ENCODE results near the gene LONP2. TPM values are rescaled to one million over a fixed set of nuclear protein-coding genes. Genes with fewer than 3 reads are reported as not detected.

Gene LONP2
- polyA plus RNA-seq, 1 donor from 2014 or later, result 38.6 TPM

GRCh38 chr16:48269011-48269410 is 24.9 kb downstream of the LONP2 start:
- Histone ChIP-seq H3K27me3 (ENCODE audit: insufficient read depth, low read depth, low read length) (no peaks in the 10 kb centered on the region), H2AFZ (ENCODE audit: low read depth, low read length) (no peak overlapping the region), H4K20me1 (ENCODE audit: insufficient read depth) (no peaks in the 10 kb centered on the region), H3K79me2 (replicated peaks; ENCODE audit: insufficient read depth, low read length) (no peaks in the 10 kb centered on the region), H3K4me2 (ENCODE audit: low read length) (no peak overlapping the region), H3K9ac (ENCODE audit: low read length) (no peak overlapping the region), H3F3A (ENCODE audit: insufficient read depth, low read length, poor library complexity, severe bottlenecking) (no peaks in the 10 kb centered on the region), H3K4me3 (ENCODE audit: low read length) (no peak overlapping the region), H3K9me2 (ENCODE audit: insufficient read depth, low read length) (no peaks in the 10 kb centered on the region), H3K9me3 (ENCODE audit: low read length) (no peaks in the 10 kb centered on the region), H3K36me3 (ENCODE audit: insufficient read depth, low read length) (no peaks in the 10 kb centered on the region), H3K27ac (ENCODE audit: low read length) (no peak overlapping the region)
- no peak for TF ChIP-seq EZH2 (IDR thresholded peaks at IDR 0.05; ENCODE audit: borderline replicate concordance, insufficient read depth, low read length, poor library complexity, severe bottlenecking)
- no peak for TF ChIP-seq REST (IDR thresholded peaks at IDR 0.05; ENCODE audit: borderline replicate concordance)
- TF ChIP-seq TAF1 (IDR thresholded peaks at IDR 0.05; ENCODE audit: low read depth), result no peak
- TF ChIP-seq, protein P1, sequence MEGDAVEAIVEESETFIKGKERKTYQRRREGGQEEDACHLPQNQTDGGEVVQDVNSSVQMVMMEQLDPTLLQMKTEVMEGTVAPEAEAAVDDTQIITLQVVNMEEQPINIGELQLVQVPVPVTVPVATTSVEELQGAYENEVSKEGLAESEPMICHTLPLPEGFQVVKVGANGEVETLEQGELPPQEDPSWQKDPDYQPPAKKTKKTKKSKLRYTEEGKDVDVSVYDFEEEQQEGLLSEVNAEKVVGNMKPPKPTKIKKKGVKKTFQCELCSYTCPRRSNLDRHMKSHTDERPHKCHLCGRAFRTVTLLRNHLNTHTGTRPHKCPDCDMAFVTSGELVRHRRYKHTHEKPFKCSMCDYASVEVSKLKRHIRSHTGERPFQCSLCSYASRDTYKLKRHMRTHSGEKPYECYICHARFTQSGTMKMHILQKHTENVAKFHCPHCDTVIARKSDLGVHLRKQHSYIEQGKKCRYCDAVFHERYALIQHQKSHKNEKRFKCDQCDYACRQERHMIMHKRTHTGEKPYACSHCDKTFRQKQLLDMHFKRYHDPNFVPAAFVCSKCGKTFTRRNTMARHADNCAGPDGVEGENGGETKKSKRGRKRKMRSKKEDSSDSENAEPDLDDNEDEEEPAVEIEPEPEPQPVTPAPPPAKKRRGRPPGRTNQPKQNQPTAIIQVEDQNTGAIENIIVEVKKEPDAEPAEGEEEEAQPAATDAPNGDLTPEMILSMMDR (IDR thresholded peaks at IDR 0.05; ENCODE audit: poor library complexity, severe bottlenecking), result no peak
- no peak for TF ChIP-seq MXI1 (conservative IDR thresholded peaks at IDR 0.05; ENCODE audit: poor library complexity, severe bottlenecking)
- no peak for TF ChIP-seq EP300 (conservative IDR thresholded peaks at IDR 0.05; ENCODE audit: poor library complexity, severe bottlenecking)
- no peak for TF ChIP-seq SMC3 (conservative IDR thresholded peaks at IDR 0.05; ENCODE audit: poor library complexity)
- no peak for TF ChIP-seq RAD21 (conservative IDR thresholded peaks at IDR 0.05)
- no peak for TF ChIP-seq POLR2AphosphoS5 (IDR thresholded peaks at IDR 0.05)

DNA sequence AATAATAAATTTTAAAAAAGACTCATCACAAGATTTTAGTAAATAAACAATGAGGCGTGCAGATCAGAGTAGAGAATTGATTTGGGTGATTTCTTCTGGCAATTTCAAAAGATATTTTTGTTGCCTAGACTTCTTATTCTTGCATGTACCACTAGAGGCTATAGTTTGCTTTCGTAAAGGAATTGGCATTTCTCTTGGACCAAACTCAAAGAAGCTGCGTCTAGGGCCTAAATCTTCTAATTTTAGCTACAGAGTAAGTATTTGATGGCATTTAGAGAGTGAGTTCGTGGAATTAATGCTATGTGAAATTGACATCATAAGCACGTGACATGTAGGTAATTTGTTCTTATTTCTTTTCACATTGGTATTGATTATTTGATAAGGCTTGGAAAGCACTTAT is 27.6 kb downstream of the LONP2 start:
- Histone ChIP-seq H3K79me2 (replicated peaks; ENCODE audit: insufficient read depth, low read length) (no peaks in the 10 kb centered on the region), H3K27ac (ENCODE audit: low read length) (no peak overlapping the region), H2AFZ (ENCODE audit: low read depth, low read length) (no peak overlapping the region), H3K9ac (ENCODE audit: low read length) (no peak overlapping the region), H3K36me3 (ENCODE audit: insufficient read depth, low read length) (peaks cover 3% of the 10 kb centered on the region), H3K9me3 (ENCODE audit: low read length) (no peaks in the 10 kb centered on the region), H3K9me2 (ENCODE audit: insufficient read depth, low read length) (no peaks in the 10 kb centered on the region), H3K4me2 (ENCODE audit: low read length) (no peak overlapping the region), H3K4me3 (ENCODE audit: low read length) (no peak overlapping the region), H3K27me3 (ENCODE audit: insufficient read depth, low read depth, low read length) (no peaks in the 10 kb centered on the region), H4K20me1 (ENCODE audit: insufficient read depth) (no peaks in the 10 kb centered on the region), H3F3A (ENCODE audit: insufficient read depth, low read length, poor library complexity, severe bottlenecking) (no peaks in the 10 kb centered on the region)
- TF ChIP-seq MXI1 (conservative IDR thresholded peaks at IDR 0.05; ENCODE audit: poor library complexity, severe bottlenecking), result no peak
- TF ChIP-seq EP300 (conservative IDR thresholded peaks at IDR 0.05; ENCODE audit: poor library complexity, severe bottlenecking), result no peak
- no peak for TF ChIP-seq RAD21 (conservative IDR thresholded peaks at IDR 0.05)
- TF ChIP-seq REST (IDR thresholded peaks at IDR 0.05; ENCODE audit: borderline replicate concordance), result no peak
- no peak for TF ChIP-seq TAF1 (IDR thresholded peaks at IDR 0.05; ENCODE audit: low read depth)
- no peak for TF ChIP-seq EZH2 (IDR thresholded peaks at IDR 0.05; ENCODE audit: borderline replicate concordance, insufficient read depth, low read length, poor library complexity, severe bottlenecking)
- TF ChIP-seq, protein P1 (IDR thresholded peaks at IDR 0.05; ENCODE audit: poor library complexity, severe bottlenecking), result no peak
- TF ChIP-seq POLR2AphosphoS5 (IDR thresholded peaks at IDR 0.05), result no peak
- TF ChIP-seq SMC3 (conservative IDR thresholded peaks at IDR 0.05; ENCODE audit: poor library complexity), result no peak

Measured in neural cell (in vitro differentiated cells).